Smooth muscle cell (in vitro differentiated cells): ENCODE results near the gene CDC5L. TPM values are rescaled to one million over a fixed set of nuclear protein-coding genes. Genes with fewer than 3 reads are reported as not detected.

ENCODE experiments used
- DNase-seq: peaks from one replicate; lab custom pipeline; 2025; ENCODE audit not compliant: unreplicated experiment; lab: John Stamatoyannopoulos, UW
- H2AFZ ChIP-seq: fragments of 200-600 bp; sonication (generic); 2 replicates; pipeline ENCODE4 v1.6.0; 2016; ENCODE audit warnings: antibody characterized with exemption, low read depth, mild to moderate bottlenecking
- H3F3A ChIP-seq: fragments of 200-600 bp; sonication (generic); 2 replicates; pipeline ENCODE4 v1.6.0; 2017; ENCODE audit warnings: antibody characterized with exemption, low read depth
- H3K27ac ChIP-seq: fragments of 200-600 bp; sonication (generic); 2 replicates; pipeline ENCODE4 v1.5.1; 2016; ENCODE audit warnings: low read depth, mild to moderate bottlenecking
- H3K27me3 ChIP-seq: fragments of 200-600 bp; sonication (generic); 2 replicates; pipeline ENCODE4 v1.6.1; 2016; ENCODE audit warnings: low read depth, mild to moderate bottlenecking
- H3K36me3 ChIP-seq: fragments of 200-600 bp; sonication (generic); 2 replicates; pipeline ENCODE4 v1.5.1; 2016; ENCODE audit warnings: low read depth
- H3K4me1 ChIP-seq: fragments of 200-600 bp; sonication (generic); 2 replicates; pipeline ENCODE4 v1.5.1; 2016; ENCODE audit warnings: low read depth
- H3K4me2 ChIP-seq: fragments of 200-600 bp; sonication (generic); 2 replicates; pipeline ENCODE4 v1.6.0; 2016; ENCODE audit warnings: mild to moderate bottlenecking
- H3K4me3 ChIP-seq: fragments of 200-600 bp; sonication (generic); 2 replicates; pipeline ENCODE4 v1.5.1; 2016; ENCODE audit warnings: mild to moderate bottlenecking
- H3K79me2 ChIP-seq: fragments of 200-600 bp; sonication (generic); 2 replicates; pipeline ENCODE4 v1.6.0; 2016; ENCODE audit warnings: low read depth, mild to moderate bottlenecking
- H3K9ac ChIP-seq: fragments of 200-600 bp; sonication (generic); 2 replicates; pipeline ENCODE4 v1.6.0; 2016; ENCODE audit warnings: low read depth
- H3K9me3 ChIP-seq: fragments of 200-600 bp; sonication (generic); replicated peaks from 2 replicates; pipeline ENCODE4 v1.5.1; 2016; ENCODE audit warnings: low read depth
- H4K20me1 ChIP-seq: fragments of 200-600 bp; sonication (generic); 2 replicates; pipeline ENCODE4 v1.6.0; 2016; ENCODE audit warnings: low read depth
- WGBS: methylation state at CpG from one replicate; pipeline ENCODE4 v1.1.7; 2016; ENCODE audit warnings: low lambda C conversion rate; 5-methylcytosine and 5-hydroxymethylcytosine counted together
- polyA plus RNA-seq: library from polyadenylated mRNA; unstranded; fragments of >200 nt; fragmentation: Nextera tagmentation; extraction: Ambion mirVana; gene quantifications from 2 replicates; pipeline ENCODE4 v1.2.1, GENCODE V29; 2016
- total RNA-seq: library from RNA; depleted of rRNA; stranded (reverse); fragments of >200 nt; gene quantifications from 2 replicates; pipeline ENCODE4 v1.2.3, GENCODE V29; 2014
- TF ChIP-seq, protein P1 (sequence below): fragments of 200-600 bp; sonication (generic); IDR thresholded peaks from 2 replicates; pipeline ENCODE4 v1.5.1; 2017; ENCODE audit warnings: borderline replicate concordance, mild to moderate bottlenecking, antibody characterized with exemption; ENCODE audit not compliant: insufficient read depth, poor library complexity, severe bottlenecking

The CDC5L gene
- total and polyA plus RNA-seq, 2 experiments from 2014 or later: 12.5 to 29.7 TPM

DNA sequence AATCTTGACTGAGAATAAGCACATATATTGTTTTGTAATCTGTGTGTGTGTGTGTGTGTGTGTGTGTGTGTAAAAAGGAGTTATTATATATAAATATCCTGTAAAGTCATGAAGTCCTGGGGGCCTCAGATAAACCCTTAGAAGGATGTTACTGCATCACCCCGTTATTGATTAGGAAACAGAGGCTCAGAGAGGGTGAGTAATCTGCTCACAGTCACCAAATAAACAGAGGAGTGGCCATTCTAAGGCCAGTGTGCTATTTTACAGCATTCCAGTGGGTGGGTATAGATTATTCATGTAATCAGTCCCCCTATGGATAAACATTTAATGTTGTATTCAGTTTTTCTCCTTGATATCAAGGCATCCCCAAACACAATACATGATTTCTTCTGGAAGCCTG is 87.1 kb downstream of the CDC5L start:
- Histone ChIP-seq H3K36me3 (no peaks in the 10 kb centered on the region), H3K4me2 (no peak overlapping the region), H3K4me1 (peaks cover 2% of the 10 kb centered on the region), H2AFZ (no peak overlapping the region), H3K27me3 (no peaks in the 10 kb centered on the region), H3K9ac (no peak overlapping the region), H3K9me3 (no peaks in the 10 kb centered on the region), H4K20me1 (no peaks in the 10 kb centered on the region), H3K27ac (no peak overlapping the region), H3K79me2 (no peaks in the 10 kb centered on the region), H3F3A (no peaks in the 10 kb centered on the region), H3K4me3 (no peak overlapping the region)
- DNase-seq: no peak
- 41% methylated on average over 1 of the region's 1 CpG for WGBS
- TF ChIP-seq, protein P1, sequence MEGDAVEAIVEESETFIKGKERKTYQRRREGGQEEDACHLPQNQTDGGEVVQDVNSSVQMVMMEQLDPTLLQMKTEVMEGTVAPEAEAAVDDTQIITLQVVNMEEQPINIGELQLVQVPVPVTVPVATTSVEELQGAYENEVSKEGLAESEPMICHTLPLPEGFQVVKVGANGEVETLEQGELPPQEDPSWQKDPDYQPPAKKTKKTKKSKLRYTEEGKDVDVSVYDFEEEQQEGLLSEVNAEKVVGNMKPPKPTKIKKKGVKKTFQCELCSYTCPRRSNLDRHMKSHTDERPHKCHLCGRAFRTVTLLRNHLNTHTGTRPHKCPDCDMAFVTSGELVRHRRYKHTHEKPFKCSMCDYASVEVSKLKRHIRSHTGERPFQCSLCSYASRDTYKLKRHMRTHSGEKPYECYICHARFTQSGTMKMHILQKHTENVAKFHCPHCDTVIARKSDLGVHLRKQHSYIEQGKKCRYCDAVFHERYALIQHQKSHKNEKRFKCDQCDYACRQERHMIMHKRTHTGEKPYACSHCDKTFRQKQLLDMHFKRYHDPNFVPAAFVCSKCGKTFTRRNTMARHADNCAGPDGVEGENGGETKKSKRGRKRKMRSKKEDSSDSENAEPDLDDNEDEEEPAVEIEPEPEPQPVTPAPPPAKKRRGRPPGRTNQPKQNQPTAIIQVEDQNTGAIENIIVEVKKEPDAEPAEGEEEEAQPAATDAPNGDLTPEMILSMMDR: no peak

DNA sequence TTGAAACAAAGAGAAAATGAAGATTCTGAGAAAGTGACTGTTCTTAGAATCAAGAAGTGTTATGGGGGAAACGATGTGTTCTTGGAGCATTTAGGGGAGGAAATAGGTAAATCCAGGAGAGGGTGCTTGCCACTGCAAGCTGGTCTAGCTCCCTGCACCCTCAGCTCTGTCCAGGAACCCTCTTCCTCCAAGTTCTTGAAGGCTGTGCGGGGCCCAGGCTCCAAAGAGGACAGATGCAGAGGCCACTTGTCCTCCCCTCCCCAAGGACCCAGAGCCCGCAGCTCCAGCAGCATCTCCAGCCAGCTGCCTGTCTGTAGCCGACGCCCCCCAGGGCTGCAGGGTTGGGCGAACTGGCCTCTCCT is 87.9 kb downstream of the CDC5L start:
- Histone ChIP-seq H3K4me2 (no peak overlapping the region), H3K36me3 (no peaks in the 10 kb centered on the region), H3K4me3 (no peak overlapping the region), H3K9me3 (no peaks in the 10 kb centered on the region), H3K9ac (no peak overlapping the region), H3K27me3 (no peaks in the 10 kb centered on the region), H3F3A (no peaks in the 10 kb centered on the region), H4K20me1 (no peaks in the 10 kb centered on the region), H3K27ac (no peak overlapping the region), H2AFZ (peak overlapping the region; percentile 92), H3K4me1 (peaks cover 2% of the 10 kb centered on the region), H3K79me2 (no peaks in the 10 kb centered on the region)
- 33% methylated on average over 6 of the region's 6 CpGs for WGBS
- TF ChIP-seq, protein P1: no peak
- no peak for DNase-seq

DNA sequence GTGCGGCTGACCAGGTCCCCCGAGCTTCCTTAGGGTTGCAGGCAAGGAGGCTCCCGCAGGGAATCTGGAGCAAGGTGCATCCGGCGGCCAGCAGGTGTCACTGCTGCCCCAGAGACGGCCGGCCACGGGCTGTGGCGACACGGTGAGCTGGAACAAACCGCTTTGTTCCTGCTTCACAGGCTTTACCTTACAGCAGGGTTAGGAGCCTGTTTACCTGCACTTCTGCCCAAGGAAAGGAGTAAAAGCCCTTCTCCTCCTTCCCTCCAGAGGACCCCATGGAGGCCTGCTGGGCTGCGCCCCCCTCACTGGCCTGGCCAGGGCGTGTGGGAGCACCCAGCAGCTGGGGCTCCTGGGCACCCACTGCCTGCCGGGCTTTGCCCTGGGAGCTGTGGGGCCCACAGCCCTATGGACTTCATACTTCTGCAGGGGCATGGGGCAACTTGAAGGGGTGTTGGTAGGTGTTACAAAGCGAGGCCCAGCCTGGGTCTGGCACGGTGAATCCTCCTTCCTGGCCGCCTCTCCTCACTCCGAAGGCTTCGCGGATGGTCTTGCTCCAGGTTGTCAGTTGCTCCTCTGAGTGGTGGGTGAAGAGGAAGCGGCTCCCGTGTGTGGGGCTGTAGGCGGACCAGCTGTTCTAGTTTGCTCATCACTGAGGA is 88.4 kb downstream of the CDC5L start:
- H3F3A ChIP-seq: no peaks in the 10 kb centered on the region
- H3K4me2 ChIP-seq: peak overlapping the region; percentile 71
- H3K9ac ChIP-seq: no peak overlapping the region
- no peaks in the 10 kb centered on the region for H3K36me3 ChIP-seq
- H2AFZ ChIP-seq: peak overlapping the region; percentile 92
- no peaks in the 10 kb centered on the region for H3K9me3 ChIP-seq
- H3K27ac ChIP-seq: no peak overlapping the region
- H3K4me1 ChIP-seq: peaks cover 2% of the 10 kb centered on the region
- H3K27me3 ChIP-seq: no peaks in the 10 kb centered on the region
- WGBS: 47% methylated on average over 23 of the region's 23 CpGs
- no peaks in the 10 kb centered on the region for H4K20me1 ChIP-seq
- peak; percentile 36 for DNase-seq
- no peaks in the 10 kb centered on the region for H3K79me2 ChIP-seq
- TF ChIP-seq, protein P1: peak; percentile 93
- no peak overlapping the region for H3K4me3 ChIP-seq

DNA sequence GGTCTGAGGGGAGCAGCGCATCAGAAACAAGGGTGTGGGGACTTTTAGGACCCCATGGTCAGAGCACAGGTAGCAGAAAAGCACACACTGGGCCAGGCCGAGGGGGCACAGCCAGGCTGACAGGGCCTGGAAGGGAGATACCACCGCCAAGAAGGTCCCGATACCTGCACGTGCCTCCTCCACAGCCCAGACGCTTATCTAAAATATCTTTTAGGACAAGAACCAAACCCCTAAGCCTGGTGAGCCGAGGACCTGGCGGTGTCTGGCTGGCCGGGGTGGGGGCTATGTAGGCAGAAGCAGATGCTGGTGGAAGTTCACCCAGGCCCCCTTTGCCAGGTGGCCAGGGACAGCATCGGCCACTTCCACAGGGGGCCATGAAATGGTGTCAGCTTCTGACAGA is 89.3 kb downstream of the CDC5L start:
- no peak overlapping the region for H3K9ac ChIP-seq
- TF ChIP-seq, protein P1: no peak
- H3K4me1 ChIP-seq: peaks cover 2% of the 10 kb centered on the region
- no peaks in the 10 kb centered on the region for H4K20me1 ChIP-seq
- no peak overlapping the region for H3K4me3 ChIP-seq
- no peaks in the 10 kb centered on the region for H3K27me3 ChIP-seq
- no peak for DNase-seq
- H2AFZ ChIP-seq: no peak overlapping the region
- WGBS: 95% methylated on average over 10 of the region's 10 CpGs
- no peaks in the 10 kb centered on the region for H3K36me3 ChIP-seq
- no peak overlapping the region for H3K4me2 ChIP-seq
- no peaks in the 10 kb centered on the region for H3K9me3 ChIP-seq
- no peaks in the 10 kb centered on the region for H3K79me2 ChIP-seq
- no peaks in the 10 kb centered on the region for H3F3A ChIP-seq
- H3K27ac ChIP-seq: no peak overlapping the region
